GM13977 (cell line): ENCODE data around the gene NTM.

Experiments used
- DNase-seq: peaks from one replicate; pipeline ENCODE4 v3.0.0; 2012; ENCODE audit warnings: low spot score
- in situ Hi-C: fragments of 300-500 bp; cut with MboI; formaldehyde crosslinking; loops from one replicate; pipeline ENCODE4 v1.12.0; 2022; ENCODE audit warnings: low sequenced_read_pairs, low pct_unique_long_range_greater_than_20kb, mixed read lengths, inconsistent platforms; ENCODE audit not compliant: unreplicated experiment
- TF ChIP-seq, protein P1 (sequence below): IDR thresholded peaks from 2 replicates; pipeline ENCODE4 v1.5.1; 2012; ENCODE audit warnings: mild to moderate bottlenecking, control low read depth; ENCODE audit not compliant: insufficient read depth; ENCODE audit errors: extremely low read depth, missing control alignments

Gene NTM

DNA sequence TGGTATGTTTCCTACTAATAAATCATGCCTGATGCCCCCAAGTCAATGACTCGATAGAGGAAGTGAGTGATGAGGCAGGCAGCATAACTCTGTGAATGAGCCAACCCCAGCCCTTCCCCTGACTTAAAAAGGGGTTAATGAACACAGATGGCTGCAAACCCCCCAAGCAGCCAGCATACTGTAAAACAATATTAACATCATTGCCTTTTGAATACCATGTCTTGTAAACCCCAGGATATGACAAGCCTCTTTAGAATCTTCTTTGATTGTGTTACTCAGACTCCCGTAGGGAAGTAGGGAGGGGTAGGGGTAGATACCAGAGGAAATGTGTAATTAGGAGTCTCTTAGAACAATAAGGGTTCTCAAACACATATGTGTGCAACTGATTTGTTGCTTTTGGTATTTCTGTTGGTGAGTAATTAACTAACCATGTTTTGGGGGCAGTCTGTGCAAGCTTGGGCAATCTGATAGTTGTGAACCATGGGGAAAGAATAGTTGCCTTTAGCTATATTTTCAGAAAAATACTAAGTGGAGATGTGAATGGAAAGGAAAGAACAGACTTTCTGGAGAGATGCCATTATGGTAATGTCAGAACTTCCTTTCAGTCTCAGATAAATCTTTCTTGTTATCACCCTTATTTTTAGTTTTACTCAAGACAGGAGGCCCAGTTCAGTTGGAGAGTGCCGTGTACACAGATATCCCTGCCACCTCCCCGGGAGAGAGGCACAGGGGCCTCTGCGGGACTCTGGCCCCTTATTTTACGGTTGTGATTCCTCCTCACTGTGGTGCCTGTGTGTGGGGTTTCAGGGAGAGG, 701.8 kb downstream of the NTM start:
- in situ Hi-C loops = no loop called here
- TF ChIP-seq, protein P1, sequence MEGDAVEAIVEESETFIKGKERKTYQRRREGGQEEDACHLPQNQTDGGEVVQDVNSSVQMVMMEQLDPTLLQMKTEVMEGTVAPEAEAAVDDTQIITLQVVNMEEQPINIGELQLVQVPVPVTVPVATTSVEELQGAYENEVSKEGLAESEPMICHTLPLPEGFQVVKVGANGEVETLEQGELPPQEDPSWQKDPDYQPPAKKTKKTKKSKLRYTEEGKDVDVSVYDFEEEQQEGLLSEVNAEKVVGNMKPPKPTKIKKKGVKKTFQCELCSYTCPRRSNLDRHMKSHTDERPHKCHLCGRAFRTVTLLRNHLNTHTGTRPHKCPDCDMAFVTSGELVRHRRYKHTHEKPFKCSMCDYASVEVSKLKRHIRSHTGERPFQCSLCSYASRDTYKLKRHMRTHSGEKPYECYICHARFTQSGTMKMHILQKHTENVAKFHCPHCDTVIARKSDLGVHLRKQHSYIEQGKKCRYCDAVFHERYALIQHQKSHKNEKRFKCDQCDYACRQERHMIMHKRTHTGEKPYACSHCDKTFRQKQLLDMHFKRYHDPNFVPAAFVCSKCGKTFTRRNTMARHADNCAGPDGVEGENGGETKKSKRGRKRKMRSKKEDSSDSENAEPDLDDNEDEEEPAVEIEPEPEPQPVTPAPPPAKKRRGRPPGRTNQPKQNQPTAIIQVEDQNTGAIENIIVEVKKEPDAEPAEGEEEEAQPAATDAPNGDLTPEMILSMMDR = no peak
- no peak for DNase-seq

DNA sequence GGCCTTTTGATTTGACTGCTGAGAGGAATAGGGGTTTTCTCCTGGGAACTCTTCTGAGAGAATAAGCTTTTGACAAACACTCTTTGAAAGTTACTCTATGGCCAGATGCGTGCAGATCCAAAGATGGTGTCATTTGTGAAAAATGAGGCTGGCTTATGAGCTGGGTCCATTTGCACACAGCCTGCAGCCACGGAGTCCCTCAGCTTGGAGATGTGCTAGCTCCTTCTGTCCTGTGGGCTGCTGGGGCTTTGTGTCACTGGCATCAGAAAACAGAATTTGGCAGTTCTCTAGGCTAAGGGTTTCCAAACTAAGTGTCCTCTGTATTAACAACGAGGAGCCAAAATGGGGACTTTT, 702.4 kb downstream of the NTM start:
- DNase-seq = no peak
- TF ChIP-seq, protein P1 = no peak
- in situ Hi-C loops = no loop called here

DNA sequence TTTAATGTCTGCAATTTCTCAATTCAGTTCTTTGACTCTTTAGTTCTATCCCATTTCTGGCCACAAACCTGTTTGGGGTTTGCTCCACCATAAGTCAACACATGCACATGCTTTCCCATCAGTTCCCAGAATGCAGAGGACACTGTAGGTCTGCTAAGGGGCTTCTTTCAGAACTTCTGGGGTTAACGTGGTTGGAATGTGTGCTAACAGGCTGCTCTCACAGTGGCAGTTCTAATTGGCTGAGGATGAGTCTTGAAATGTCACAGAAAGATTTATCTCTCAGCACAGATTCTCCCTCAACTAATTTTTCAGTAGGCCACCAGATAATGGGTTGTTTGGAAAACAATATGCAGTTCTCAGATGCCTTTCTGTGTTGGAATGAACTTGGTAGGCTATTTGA, 703.4 kb downstream of the NTM start:
- in situ Hi-C loops = no loop called here
- DNase-seq = no peak
- TF ChIP-seq, protein P1 = no peak

GRCh38 chr11:132075447-132075846, 705.0 kb downstream of the NTM start:
- no peak for DNase-seq
- in situ Hi-C loops = no loop called here
- TF ChIP-seq, protein P1 = no peak

DNA sequence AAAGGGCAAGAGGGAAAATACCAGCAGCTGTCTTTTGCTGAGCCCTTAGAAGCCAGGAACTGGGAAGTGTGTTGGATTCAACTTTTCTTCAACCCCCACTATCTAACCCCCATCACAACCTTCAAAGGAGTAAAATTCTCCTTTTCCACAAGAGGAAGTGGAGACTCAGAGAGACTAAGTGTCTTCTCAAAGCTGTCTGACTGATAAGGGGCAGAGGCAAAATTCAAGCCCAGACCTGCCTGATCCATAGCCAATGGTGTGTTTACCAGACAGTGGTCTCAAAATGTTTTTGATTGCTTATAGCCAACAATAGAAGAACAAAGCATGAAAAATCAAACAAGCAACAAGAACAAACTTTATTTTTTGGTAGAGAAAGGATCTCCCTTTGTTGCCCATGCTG, 707.0 kb downstream of the NTM start:
- DNase-seq = no peak
- TF ChIP-seq, protein P1 = no peak
- in situ Hi-C loops = no loop called here

DNA sequence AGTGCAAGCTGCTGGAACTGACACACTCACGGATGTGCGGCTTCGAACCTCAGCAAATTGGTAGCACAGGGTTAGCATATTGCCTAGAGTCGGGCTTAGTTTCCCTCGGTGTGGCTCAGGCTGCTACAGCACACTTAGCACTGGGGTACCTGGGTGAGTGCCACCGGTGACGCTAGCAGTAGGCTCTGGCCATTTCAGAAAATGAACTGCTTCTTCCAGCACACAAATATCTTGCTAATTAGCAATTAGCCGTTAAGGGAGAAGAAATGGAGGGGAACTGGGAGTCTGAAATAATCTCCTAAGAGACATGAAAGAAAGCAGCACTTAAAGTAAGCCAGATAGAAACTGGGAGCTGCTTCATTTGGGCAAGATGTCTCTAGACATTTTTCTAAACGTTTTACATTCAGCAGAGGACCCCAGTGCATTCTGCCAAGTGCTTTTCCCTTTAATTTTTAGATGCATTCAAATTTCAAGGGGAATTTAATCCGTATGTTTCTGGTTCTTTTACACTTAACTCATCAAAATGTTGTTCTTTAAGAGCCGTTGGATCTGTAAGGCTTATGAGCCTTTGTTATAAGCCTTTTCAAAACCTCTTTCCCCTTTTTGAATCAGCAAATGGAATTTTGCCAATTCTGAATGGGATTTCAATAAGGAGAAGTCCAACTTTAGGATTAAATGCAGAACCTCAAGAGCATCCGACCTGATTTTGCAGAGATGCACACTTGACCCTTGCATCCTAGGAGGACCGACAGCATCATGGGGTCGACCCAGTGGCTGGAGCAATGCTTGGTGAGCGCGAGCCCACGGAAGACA, 708.1 kb downstream of the NTM start:
- DNase-seq = no peak
- in situ Hi-C loops = no loop called here
- TF ChIP-seq, protein P1 = no peak
